WTC11 (cell line): ENCODE data around the gene KRTAP10-9. TPM values are rescaled to one million over a fixed set of nuclear protein-coding genes. Genes with fewer than 3 reads are reported as not detected.
"Not testable (repeated sequence)": the region's sequence is repeated elsewhere in the genome, so short reads cannot be mapped to it uniquely, and the experiment has no call there.

Source experiments
- ATAC-seq: fragments of 200-7000 bp; cut with Tn5 transposase; 2 replicates; pipeline ENCODE4 v1.10.0; 2021; ENCODE audit warnings: mild to moderate bottlenecking, moderate library complexity
- CTCF ChIA-PET: fragments of 300-600 bp; sonication (Branson Sonifier 250); formaldehyde crosslinking; loops from one replicate; lab custom pipeline; 2021; ENCODE audit warnings: antibody characterized with exemption; lab: Charles Lee
- POLR2A ChIA-PET: fragments of 350-600 bp; sonication (Branson Sonifier 250); formaldehyde crosslinking; loops from one replicate; lab custom pipeline; 2021; ENCODE audit warnings: antibody characterized with exemption; lab: Charles Lee
- DNase-seq: peaks from one replicate; pipeline ENCODE4 v3.0.0; 2021; ENCODE audit warnings: low spot score
- H3K27ac Mint-ChIP-seq: 2 replicates; pipeline ENCODE4 v1.8.0; 2021; ENCODE audit warnings: mixed read lengths
- H3K27me3 Mint-ChIP-seq: 2 replicates; pipeline ENCODE4 v1.8.0; 2021; ENCODE audit warnings: low read depth, mild to moderate bottlenecking, moderate library complexity, mixed read lengths
- H3K36me3 Mint-ChIP-seq: 2 replicates; pipeline ENCODE4 v1.8.0; 2021; ENCODE audit warnings: mixed read lengths
- H3K4me1 Mint-ChIP-seq: 2 replicates; pipeline ENCODE4 v1.8.0; 2022; ENCODE audit warnings: mixed read lengths
- H3K4me3 Mint-ChIP-seq: 2 replicates; pipeline ENCODE4 v1.8.0; 2021; ENCODE audit warnings: mild to moderate bottlenecking, moderate library complexity, mixed read lengths
- H3K9me3 Mint-ChIP-seq: 2 replicates; pipeline ENCODE4 v1.8.0; 2021; ENCODE audit warnings: mixed read lengths
- AFF4 ChIP-seq: sonication (generic); formaldehyde crosslinking; IDR thresholded peaks from 2 replicates; pipeline ENCODE4 v1.8.1; 2023; ENCODE audit warnings: mild to moderate bottlenecking, missing genetic modification reagents, borderline replicate concordance
- NR2C2 ChIP-seq: sonication (generic); formaldehyde crosslinking; IDR thresholded peaks from 2 replicates; pipeline ENCODE4 v1.8.0; 2022; ENCODE audit warnings: mild to moderate bottlenecking, missing genetic modification reagents
- NR3C1 ChIP-seq: sonication (generic); formaldehyde crosslinking; conservative IDR thresholded peaks from 2 replicates; pipeline ENCODE4 v1.8.1; 2023; ENCODE audit warnings: low read depth, mild to moderate bottlenecking, missing genetic modification reagents
- TEAD4 ChIP-seq: sonication (generic); formaldehyde crosslinking; IDR thresholded peaks from 2 replicates; pipeline ENCODE4 v1.8.0; 2022; ENCODE audit warnings: mild to moderate bottlenecking, missing genetic modification reagents
- ZNF532 ChIP-seq: fragments of 250-450 bp; sonication (Bioruptor Pico); IDR thresholded peaks from 2 replicates; pipeline ENCODE4 v1.9.0; 2021; ENCODE audit warnings: mild to moderate bottlenecking, borderline replicate concordance
- total RNA-seq: library from RNA; stranded (reverse); gene quantifications from 3 replicates; pipeline ENCODE4 v1.2.3, GENCODE V29; 2021
- TF ChIP-seq, protein P1 (sequence below): sonication (generic); formaldehyde crosslinking; conservative IDR thresholded peaks from 2 replicates; pipeline ENCODE4 v1.8.1; 2023; ENCODE audit warnings: mild to moderate bottlenecking, low read depth, missing genetic modification reagents, moderate library complexity
- TF ChIP-seq, protein P2 (sequence below): fragments of 250-450 bp; sonication (Bioruptor Pico); IDR thresholded peaks from 2 replicates; pipeline ENCODE4 v1.9.0; 2021; ENCODE audit warnings: mild to moderate bottlenecking
- TF ChIP-seq, protein P3 (sequence below): fragments of 200-600 bp; IDR thresholded peaks from 2 replicates; pipeline ENCODE4 v1.8.0; 2022; ENCODE audit warnings: antibody characterized with exemption

The KRTAP10-9 gene
- total RNA-seq, 1 experiment from 2014 or later, result not detected

DNA sequence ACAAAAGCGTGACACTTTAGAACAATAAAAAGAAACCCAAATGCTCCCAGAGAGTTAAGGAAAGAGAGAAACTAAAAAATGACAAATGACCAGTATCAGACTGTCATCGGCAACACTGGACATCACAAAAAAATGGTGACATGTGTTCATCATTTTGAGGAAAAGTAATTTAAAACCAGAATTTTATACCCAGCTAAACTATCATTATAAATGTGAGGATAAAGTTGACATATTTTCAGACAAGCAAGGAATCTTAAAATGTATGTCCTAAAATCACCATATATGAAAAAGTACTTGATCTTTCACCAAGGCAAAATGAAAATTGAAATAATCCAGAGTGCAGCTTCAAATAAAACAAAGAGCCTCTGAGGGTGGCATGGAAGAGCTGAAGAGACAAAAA lies 18.0 kb downstream of the KRTAP10-9 start (continued):
- no peak for TF ChIP-seq AFF4 (CRISPR knock-in tag)

DNA sequence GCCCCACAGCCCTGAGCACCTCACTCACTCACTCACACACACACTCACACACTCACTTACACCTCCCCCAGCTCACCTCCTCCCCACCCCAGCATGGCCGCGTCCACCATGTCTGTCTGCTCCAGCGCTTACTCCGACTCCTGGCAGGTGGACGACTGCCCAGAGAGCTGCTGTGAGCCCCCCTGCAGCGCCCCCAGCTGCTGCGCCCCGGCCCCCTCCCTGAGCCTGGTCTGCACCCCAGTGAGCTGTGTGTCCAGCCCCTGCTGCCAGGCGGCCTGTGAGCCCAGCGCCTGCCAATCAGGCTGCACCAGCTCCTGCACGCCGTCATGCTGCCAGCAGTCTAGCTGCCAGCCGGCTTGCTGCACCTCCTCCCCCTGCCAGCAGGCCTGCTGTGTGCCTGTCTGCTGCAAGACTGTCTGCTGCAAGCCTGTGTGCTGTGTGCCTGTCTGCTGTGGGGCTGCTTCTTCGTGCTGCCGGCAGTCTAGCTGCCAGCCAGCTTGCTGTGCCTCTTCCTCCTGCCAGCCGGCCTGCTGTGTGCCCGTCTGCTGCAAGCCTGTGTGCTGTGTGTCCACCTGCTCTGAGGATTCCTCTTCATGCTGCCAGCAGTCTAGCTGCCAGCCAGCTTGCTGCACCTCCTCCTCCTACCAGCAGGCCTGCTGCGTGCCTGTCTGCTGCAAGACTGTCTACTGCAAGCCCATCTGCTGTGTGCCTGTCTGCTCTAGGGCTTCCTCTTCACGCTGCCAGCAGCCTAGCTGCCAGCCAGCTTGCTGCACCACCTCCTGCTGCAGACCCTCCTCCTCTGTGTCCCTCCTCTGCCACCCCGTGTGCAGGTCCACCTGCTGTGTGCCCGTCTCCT lies 19.7 kb downstream of the KRTAP10-9 start, which contains the start of gene KRTAP10-11:
KRTAP10-11 (plus strand) TSS at position 49 of the 856 bp plus-strand sequence; CDS start at position 94, 45 bp downstream.
- not testable (repeated sequence) for H3K27ac Mint-ChIP-seq, DNase-seq, H3K27me3 Mint-ChIP-seq, H3K4me3 Mint-ChIP-seq, ATAC-seq, H3K4me1 Mint-ChIP-seq
- Mint-ChIP-seq H3K9me3 (peaks cover 21% of the 10 kb centered on the region), H3K36me3 (peaks cover 16% of the 10 kb centered on the region)
- POLR2A ChIA-PET, result interaction anchor here (0.7 kb wide), 1 partner anchor 21 kb away, joined by 3 read pairs; no protein-coding TSS in a partner anchor
- CTCF ChIA-PET, result interaction anchor here (0.6 to 2.0 kb wide), 4 partner anchors 19 to 157 kb away, joined by 3 to 4 read pairs (median 3); no protein-coding TSS in a partner anchor

GRCh38 chr21:44647222-44647552 lies 20.3 kb downstream of the KRTAP10-9 start:
- TF ChIP-seq TEAD4 (CRISPR knock-in tag) (no peak), NR2C2 (no peak), NR3C1 (CRISPR knock-in tag) (no peak), ZNF532 (no peak)
- TF ChIP-seq, protein P1, sequence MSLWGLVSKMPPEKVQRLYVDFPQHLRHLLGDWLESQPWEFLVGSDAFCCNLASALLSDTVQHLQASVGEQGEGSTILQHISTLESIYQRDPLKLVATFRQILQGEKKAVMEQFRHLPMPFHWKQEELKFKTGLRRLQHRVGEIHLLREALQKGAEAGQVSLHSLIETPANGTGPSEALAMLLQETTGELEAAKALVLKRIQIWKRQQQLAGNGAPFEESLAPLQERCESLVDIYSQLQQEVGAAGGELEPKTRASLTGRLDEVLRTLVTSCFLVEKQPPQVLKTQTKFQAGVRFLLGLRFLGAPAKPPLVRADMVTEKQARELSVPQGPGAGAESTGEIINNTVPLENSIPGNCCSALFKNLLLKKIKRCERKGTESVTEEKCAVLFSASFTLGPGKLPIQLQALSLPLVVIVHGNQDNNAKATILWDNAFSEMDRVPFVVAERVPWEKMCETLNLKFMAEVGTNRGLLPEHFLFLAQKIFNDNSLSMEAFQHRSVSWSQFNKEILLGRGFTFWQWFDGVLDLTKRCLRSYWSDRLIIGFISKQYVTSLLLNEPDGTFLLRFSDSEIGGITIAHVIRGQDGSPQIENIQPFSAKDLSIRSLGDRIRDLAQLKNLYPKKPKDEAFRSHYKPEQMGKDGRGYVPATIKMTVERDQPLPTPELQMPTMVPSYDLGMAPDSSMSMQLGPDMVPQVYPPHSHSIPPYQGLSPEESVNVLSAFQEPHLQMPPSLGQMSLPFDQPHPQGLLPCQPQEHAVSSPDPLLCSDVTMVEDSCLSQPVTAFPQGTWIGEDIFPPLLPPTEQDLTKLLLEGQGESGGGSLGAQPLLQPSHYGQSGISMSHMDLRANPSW, result no peak
- TF ChIP-seq, protein P2, sequence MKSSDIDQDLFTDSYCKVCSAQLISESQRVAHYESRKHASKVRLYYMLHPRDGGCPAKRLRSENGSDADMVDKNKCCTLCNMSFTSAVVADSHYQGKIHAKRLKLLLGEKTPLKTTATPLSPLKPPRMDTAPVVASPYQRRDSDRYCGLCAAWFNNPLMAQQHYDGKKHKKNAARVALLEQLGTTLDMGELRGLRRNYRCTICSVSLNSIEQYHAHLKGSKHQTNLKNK (CRISPR knock-in tag), result no peak
- TF ChIP-seq, protein P3, sequence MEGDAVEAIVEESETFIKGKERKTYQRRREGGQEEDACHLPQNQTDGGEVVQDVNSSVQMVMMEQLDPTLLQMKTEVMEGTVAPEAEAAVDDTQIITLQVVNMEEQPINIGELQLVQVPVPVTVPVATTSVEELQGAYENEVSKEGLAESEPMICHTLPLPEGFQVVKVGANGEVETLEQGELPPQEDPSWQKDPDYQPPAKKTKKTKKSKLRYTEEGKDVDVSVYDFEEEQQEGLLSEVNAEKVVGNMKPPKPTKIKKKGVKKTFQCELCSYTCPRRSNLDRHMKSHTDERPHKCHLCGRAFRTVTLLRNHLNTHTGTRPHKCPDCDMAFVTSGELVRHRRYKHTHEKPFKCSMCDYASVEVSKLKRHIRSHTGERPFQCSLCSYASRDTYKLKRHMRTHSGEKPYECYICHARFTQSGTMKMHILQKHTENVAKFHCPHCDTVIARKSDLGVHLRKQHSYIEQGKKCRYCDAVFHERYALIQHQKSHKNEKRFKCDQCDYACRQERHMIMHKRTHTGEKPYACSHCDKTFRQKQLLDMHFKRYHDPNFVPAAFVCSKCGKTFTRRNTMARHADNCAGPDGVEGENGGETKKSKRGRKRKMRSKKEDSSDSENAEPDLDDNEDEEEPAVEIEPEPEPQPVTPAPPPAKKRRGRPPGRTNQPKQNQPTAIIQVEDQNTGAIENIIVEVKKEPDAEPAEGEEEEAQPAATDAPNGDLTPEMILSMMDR, result no peak
- peaks cover 18% of the 10 kb centered on the region for H3K9me3 Mint-ChIP-seq
- no peak overlapping the region for H3K4me3 Mint-ChIP-seq
- POLR2A ChIA-PET, result no interaction called here
- DNase-seq, result no peak
- CTCF ChIA-PET, result interaction anchor here (0.6 to 2.0 kb wide), 4 partner anchors 20 to 157 kb away, joined by 3 to 4 read pairs (median 3); no protein-coding TSS in a partner anchor
- no peak; the same call in 1 of the 2 replicates for ATAC-seq
- H3K27ac Mint-ChIP-seq, result no peak overlapping the region
- peaks cover 4% of the 10 kb centered on the region; the same call in 1 of the 2 replicates for H3K27me3 Mint-ChIP-seq
- peaks cover 16% of the 10 kb centered on the region for H3K36me3 Mint-ChIP-seq
- H3K4me1 Mint-ChIP-seq, result peaks cover 10% of the 10 kb centered on the region
